Mononuclear cell (primary cell): ENCODE data around the gene UBR3. TPM values are rescaled to one million over a fixed set of nuclear protein-coding genes. Genes with fewer than 3 reads are reported as not detected.

Source experiments
- H3K27me3 ChIP-seq: 2 replicates; pipeline ENCODE4 v1.6.0; 2011; ENCODE audit warnings: low read length, control low read depth; ENCODE audit not compliant: insufficient read depth
- H3K4me1 ChIP-seq: 2 replicates; pipeline ENCODE4 v1.5.1; 2011; ENCODE audit warnings: mild to moderate bottlenecking, low read length, control low read depth; ENCODE audit not compliant: insufficient read depth
- H3K4me3 ChIP-seq: 2 replicates; pipeline ENCODE4 v1.5.1; 2011; ENCODE audit warnings: mild to moderate bottlenecking, low read length, moderate library complexity
- H3K9me3 ChIP-seq: 2 replicates; pipeline ENCODE4 v1.5.1; 2011; ENCODE audit warnings: low read depth, mild to moderate bottlenecking, control low read depth, low read length
- total RNA-seq: library from RNA; depleted of rRNA; stranded (reverse); fragments of >200 nt; gene quantifications from one replicate; pipeline ENCODE4 v1.2.3, GENCODE V29; 2012

Gene UBR3
- total RNA-seq, 1 donor, result 38.5 TPM

GRCh38 chr2:169976335-169976851 is 149.1 kb downstream of the UBR3 start:
- no peaks in the 10 kb centered on the region for H3K4me1 ChIP-seq
- H3K4me3 ChIP-seq, result no peak overlapping the region
- no peaks in the 10 kb centered on the region for H3K27me3 ChIP-seq
- peaks cover 28% of the 10 kb centered on the region for H3K9me3 ChIP-seq

DNA sequence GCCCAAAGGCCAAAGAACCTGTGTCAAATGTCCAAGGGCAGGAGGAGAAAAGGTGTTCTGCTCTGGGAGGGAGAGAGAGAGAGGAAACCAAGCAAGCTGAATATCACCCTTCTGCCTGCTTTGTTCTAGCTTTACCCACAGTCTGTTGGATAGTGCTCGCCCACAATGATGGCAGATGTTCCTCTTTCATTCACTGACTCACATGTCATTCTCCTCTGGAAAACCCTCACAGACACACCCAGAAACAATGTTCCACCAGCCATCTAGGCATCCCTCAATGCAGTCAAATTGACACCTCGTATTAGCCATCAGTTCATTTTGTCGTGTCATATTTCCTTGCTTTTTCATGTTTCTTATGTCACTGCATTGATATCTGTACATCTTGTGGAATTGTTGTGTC is 150.3 kb downstream of the UBR3 start:
- no peaks in the 10 kb centered on the region for H3K27me3 ChIP-seq
- H3K4me1 ChIP-seq, result no peaks in the 10 kb centered on the region
- no peak overlapping the region for H3K4me3 ChIP-seq
- H3K9me3 ChIP-seq, result peaks cover 28% of the 10 kb centered on the region

DNA sequence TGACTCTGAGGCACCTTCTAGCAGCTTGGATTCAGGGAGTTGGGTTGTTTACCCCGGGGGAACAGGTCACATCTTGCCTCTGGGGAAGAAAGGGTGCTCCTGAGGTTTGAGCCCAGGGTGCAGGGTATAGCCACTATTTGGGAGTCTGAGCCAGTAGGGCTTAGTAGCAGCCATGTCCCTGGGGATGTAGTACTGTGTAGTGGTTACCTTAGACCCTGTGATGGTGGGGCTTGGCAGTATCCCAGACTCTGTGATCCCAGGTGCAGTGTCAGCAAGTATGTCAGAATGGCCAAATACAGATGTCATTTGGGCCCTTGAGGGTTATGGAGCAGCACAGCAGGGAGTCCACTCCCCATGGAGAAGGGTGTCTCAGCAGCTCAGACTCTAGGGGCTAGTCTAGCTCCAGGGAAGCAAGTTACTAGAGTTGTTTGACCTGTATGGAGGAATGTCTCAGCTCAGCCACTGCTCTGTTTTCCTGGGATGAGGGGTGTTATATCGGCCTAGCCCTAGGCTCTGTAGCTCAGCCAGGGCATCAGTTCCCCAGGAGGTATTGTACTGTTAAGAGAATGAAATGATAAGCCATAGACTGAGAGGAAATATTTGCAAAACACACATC is 151.3 kb downstream of the UBR3 start:
- H3K27me3 ChIP-seq, result no peaks in the 10 kb centered on the region
- no peak overlapping the region for H3K4me3 ChIP-seq
- H3K4me1 ChIP-seq, result no peaks in the 10 kb centered on the region
- H3K9me3 ChIP-seq, result peaks cover 28% of the 10 kb centered on the region

- no peak overlapping the region for H3K4me3 ChIP-seq
- peaks cover 24% of the 10 kb centered on the region for H3K9me3 ChIP-seq
- H3K4me1 ChIP-seq, result no peaks in the 10 kb centered on the region
- no peaks in the 10 kb centered on the region for H3K27me3 ChIP-seq
These were observed 151.8 kb downstream of the UBR3 start for GRCh38 chr2:169979025-169979424.

DNA sequence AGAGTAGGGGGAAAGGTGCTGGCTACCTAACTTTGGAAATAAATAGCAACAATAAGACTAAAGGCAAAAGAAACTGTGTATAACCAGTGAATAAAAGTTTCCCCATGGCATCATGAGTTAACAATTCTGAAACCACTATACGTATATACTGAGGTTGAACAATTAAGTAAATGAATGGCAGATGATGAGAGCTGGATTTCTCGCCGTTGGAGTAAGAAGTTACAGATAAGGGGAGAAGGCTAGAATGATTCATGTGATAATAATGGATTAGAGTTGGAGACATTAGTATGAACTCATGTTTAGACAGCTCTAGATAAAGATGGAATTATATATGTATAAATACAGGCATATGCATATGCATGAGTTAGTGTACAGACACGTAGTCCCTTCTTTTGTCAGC is 152.7 kb downstream of the UBR3 start:
- Histone ChIP-seq H3K4me3 (no peak overlapping the region), H3K27me3 (no peaks in the 10 kb centered on the region), H3K4me1 (no peaks in the 10 kb centered on the region), H3K9me3 (peaks cover 20% of the 10 kb centered on the region)

DNA sequence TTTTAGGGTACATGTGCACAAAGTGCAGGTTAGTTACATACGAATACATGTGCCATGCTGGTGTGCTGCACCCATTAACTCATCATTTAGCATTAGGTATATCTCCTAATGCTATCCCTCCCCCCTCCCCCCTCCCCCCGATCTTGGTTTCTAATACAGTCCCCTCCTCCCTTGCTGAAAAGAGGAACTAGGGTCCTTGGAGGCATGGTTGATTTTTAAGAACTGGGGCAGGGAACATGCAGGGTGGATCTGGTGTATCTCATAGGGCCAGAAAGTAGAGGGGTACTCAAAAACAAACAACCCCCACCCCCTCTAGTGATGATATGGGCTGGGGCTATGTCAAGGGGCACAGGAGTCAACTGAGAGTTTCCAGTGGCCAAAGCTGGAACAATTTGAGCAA is 153.4 kb downstream of the UBR3 start:
- Histone ChIP-seq H3K4me3 (no peak overlapping the region), H3K9me3 (peaks cover 15% of the 10 kb centered on the region), H3K4me1 (no peaks in the 10 kb centered on the region), H3K27me3 (no peaks in the 10 kb centered on the region)

DNA sequence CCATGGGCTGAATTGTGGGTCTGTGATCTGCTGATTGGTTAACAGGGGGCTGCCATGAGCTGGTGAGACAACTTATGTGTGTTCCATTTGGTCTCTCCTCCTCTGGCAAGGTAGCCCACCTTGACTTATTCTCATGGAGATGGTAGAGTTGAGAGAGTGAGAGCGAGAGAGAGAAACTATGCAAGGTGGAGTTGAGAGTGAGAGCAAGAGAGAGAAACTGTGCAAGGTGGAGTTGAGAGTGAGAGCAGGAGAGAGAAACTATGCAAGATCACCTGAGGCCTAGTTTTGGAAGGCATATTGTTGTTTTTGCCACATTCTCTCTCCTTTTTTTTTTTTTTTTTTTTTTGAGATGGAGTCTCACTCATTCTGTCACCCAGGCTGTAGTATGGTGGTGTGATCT is 155.7 kb downstream of the UBR3 start:
- Histone ChIP-seq H3K4me1 (no peaks in the 10 kb centered on the region), H3K27me3 (no peaks in the 10 kb centered on the region), H3K9me3 (no peaks in the 10 kb centered on the region), H3K4me3 (no peak overlapping the region)

DNA sequence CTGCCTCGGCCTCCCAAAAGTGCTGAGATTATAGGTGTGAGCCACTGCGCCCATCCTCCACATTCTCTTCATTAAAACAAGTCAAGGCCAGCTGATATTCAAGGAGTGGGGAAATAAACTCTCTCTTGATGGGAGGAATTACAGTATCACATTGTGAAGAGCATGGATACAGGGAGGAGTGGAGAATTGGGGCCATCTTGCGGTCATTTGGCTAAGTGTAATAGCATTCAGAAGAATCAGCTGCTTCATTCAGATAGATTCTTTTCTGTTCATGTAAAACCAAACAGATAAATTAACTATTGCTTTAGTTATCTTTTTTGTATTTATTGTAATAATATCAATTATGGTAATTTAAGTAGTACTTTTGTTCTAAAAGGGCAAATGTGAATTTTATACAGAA is 156.3 kb downstream of the UBR3 start:
- H3K4me3 ChIP-seq, result no peak overlapping the region
- no peaks in the 10 kb centered on the region for H3K27me3 ChIP-seq
- H3K4me1 ChIP-seq, result no peaks in the 10 kb centered on the region
- H3K9me3 ChIP-seq, result no peaks in the 10 kb centered on the region

GRCh38 chr2:169984145-169984544 is 156.9 kb downstream of the UBR3 start:
- Histone ChIP-seq H3K4me1 (no peaks in the 10 kb centered on the region), H3K27me3 (no peaks in the 10 kb centered on the region), H3K9me3 (no peaks in the 10 kb centered on the region), H3K4me3 (no peak overlapping the region)

GRCh38 chr2:169994752-169995151 is 167.5 kb downstream of the UBR3 start:
- Histone ChIP-seq H3K27me3 (no peaks in the 10 kb centered on the region), H3K4me1 (no peaks in the 10 kb centered on the region), H3K4me3 (no peak overlapping the region), H3K9me3 (no peaks in the 10 kb centered on the region)

GRCh38 chr2:169997140-169997887 is 170.1 kb downstream of the UBR3 start:
- H3K4me1 ChIP-seq, result no peaks in the 10 kb centered on the region
- no peaks in the 10 kb centered on the region for H3K27me3 ChIP-seq
- no peaks in the 10 kb centered on the region for H3K9me3 ChIP-seq
- H3K4me3 ChIP-seq, result no peak overlapping the region

- Histone ChIP-seq H3K9me3 (no peaks in the 10 kb centered on the region), H3K4me3 (no peak overlapping the region), H3K4me1 (no peaks in the 10 kb centered on the region), H3K27me3 (no peaks in the 10 kb centered on the region)
These were observed 171.8 kb downstream of the UBR3 start for GRCh38 chr2:169999054-169999453.

GRCh38 chr2:170002096-170002495 is 174.8 kb downstream of the UBR3 start:
- Histone ChIP-seq H3K4me1 (no peaks in the 10 kb centered on the region), H3K9me3 (no peaks in the 10 kb centered on the region), H3K4me3 (no peak overlapping the region), H3K27me3 (no peaks in the 10 kb centered on the region)

DNA sequence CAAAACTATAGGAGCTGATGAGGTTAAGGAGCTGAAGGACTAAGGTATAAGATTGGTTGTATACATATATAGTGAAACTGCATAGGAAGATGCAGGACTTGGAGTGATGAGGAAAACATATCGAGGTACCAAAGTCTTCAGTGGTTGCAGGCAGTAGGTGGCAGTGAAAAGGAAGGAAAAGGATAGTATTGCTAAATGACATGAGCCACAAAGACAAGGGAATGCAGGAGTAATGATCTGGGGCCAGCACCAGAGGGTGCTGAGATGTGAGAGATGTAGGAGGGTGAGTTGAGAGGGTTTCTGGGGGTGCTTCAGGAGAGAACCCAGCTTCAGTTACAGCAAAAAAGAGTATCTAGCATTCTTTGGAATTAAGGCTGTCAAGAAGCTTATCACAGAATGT is 178.4 kb downstream of the UBR3 start:
- no peaks in the 10 kb centered on the region for H3K9me3 ChIP-seq
- H3K4me1 ChIP-seq, result no peaks in the 10 kb centered on the region
- H3K27me3 ChIP-seq, result no peaks in the 10 kb centered on the region
- no peak overlapping the region for H3K4me3 ChIP-seq

- Histone ChIP-seq H3K27me3 (no peaks in the 10 kb centered on the region), H3K9me3 (no peaks in the 10 kb centered on the region), H3K4me3 (no peak overlapping the region), H3K4me1 (no peaks in the 10 kb centered on the region)
These were observed 179.5 kb downstream of the UBR3 start for GRCh38 chr2:170006587-170007325.
